Fibroblast of skin of right quadriceps (primary cell): ENCODE results near the gene MOB4.

Experiments used
- DNase-seq: peaks from one replicate; pipeline ENCODE4 v3.0.0-alpha.2; 2013

Gene MOB4

DNA sequence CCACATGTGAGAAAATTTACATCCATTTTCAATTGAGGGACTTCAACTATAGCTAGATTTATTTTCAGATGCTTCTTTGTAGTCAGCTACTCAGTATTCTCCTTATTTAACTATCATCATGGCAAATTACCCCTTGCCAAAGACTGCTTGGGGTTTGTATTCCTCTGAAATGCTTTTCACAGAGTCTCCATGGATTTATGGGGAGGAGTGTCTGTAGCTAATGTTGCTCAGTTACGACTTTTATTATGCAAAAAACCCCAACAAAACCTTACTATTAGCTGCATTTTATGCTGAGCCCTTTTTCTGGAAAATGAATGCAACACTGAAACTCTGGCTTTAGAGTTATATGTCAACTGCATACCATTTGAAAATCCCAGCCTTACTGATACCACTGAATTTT is 80.9 kb downstream of the MOB4 start:
- no peak for DNase-seq

DNA sequence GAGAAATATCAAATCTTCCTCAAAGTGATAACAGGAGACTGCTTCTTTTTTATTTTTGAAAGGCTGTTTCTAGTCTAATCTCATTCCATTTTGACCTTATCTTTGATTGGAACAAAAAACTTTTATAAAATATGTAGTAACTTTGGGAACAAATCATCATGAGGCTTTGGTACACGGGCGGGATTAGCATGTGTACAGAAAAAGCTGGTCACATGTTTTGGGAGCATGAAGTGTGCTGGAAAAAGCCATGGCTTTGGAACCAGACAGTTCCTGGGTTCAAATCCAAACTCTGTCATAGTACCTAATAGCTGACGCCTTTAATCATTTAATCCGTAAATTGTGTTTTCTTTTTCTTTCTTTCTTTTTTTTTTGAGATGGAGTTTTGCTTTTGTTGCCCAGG is 81.3 kb downstream of the MOB4 start:
- no peak for DNase-seq

DNA sequence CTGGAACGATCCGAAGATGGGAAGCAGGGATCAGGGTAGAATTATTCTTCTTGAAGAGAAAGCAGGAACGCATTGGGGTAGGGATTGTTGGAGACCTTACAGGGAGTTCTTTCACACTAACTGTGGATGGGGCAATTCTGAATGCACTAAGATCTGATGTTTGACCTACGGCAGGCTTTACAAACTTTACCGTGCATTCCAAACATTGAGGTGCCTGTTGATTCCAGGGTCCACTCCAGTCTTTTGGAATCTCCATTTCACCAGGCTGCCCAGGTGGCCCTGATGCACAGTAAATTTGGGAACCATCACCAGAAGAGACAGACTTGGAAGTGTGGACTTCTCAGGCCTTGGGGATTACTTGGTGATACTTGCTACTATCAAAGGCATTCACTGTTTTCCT is 82.6 kb downstream of the MOB4 start:
- DNase-seq: no peak

DNA sequence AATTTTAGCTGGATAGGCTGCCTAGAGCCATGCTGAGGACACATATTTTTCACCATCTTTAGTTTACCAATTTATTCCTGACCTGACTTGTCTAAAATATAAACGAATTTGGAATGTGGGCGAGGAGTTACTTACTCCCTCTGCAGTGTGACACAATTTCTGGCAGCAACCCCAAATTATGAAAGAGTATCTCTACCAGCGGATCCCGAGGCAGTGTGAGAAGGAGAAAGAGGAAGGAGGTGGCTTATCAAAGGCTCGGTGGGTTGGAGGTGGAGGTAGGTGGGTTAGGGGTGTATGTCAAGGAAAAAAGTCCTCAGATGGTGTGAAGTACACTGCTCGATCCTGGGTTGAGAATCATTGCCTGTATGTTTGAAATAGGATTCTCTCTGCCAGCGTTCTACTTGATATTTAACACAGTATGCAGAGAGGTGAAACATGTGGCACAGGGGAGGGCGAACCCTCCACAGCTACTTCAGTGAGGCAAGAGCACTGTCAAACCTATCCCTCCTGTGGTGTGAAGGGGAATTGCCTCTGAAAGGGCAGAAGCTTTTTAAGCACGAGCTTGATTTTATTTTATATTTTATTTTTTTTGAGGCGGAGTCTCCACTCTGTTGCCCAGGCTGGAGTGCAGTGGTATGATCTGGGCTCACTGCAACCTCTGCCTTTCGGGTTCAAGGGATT is 83.6 kb downstream of the MOB4 start:
- no peak for DNase-seq

DNA sequence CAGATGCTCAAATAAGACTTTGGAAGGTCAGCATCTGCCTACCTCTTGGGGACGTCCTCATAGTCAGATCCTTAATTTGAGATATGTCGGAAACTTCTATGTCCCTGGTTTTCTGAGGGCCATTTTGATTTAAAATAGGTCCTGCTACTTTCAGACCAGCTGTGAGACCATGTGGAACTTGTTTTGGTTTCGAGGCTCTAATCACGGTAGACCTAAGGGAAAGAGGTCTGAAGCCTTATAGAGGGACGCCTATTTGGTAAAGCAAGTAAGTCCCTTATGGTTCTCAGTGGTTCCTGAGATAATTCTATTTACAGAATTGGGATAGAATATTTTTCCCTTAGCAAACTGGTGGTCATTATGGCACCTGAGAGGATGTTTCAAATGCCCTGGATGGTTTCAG is 84.4 kb downstream of the MOB4 start:
- no peak for DNase-seq

DNA sequence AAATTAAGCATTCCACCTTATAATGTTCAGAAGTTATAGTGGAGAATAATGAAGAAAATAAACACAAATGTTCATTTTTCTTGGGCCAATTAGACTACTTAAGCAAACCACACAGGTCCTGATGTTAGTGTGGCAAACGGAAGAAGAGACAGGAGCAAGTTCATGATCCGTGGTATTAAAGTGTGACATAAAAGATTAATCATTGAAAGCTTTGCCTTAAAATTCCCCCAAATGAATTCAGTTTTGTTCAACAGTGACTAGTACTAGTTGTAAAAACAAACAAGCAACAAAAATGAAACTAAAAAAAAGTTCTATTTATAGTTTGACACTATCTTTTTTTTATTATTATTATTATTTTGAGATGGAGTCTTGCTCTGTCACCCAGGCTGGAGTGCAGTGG is 85.9 kb downstream of the MOB4 start:
- DNase-seq: no peak
